ENCODE results near the gene INTU. TPM values are rescaled to one million over a fixed set of nuclear protein-coding genes. Genes with fewer than 3 reads are reported as not detected.

INTU gene
- total RNA-seq, 1 experiment from 2014 or later = not detected

DNA sequence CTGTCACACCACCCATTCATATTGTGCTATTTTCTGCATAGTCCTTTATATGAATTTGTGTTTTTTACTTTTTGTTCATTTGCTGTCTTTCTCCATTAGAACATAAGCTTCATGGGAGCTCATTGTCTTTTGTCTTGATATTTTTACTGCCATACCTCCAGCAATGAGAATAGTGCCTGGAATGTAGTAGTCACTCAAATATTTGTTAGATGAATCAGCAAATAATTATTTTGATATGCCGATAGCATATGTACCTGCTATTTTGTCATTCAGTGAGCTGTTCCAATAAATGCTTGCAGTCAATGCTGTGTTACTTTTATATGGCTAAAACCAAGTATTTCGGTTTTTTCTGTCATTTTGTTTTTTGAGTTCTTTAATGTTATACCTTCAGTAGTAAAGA is 53.9 kb downstream of the INTU start:
- Histone ChIP-seq H3K27ac (ENCODE audit: low read length) (no peak overlapping the region), H3K27me3 (ENCODE audit: low read length) (no peaks in the 10 kb centered on the region), H3K4me1 (ENCODE audit: low read length) (no peaks in the 10 kb centered on the region), H3K36me3 (ENCODE audit: insufficient read depth, low read length) (no peaks in the 10 kb centered on the region), H3K9me3 (ENCODE audit: low read length) (no peaks in the 10 kb centered on the region), H3K79me2 (ENCODE audit: low read length) (no peaks in the 10 kb centered on the region), H3K9ac (ENCODE audit: low read length) (no peak overlapping the region), H3K4me3 (ENCODE audit: low read length) (no peak overlapping the region), H3K4me2 (ENCODE audit: low read depth, low read length, poor library complexity, severe bottlenecking) (no peak overlapping the region), H4K20me1 (ENCODE audit: insufficient read depth, low read depth, low read length) (no peaks in the 10 kb centered on the region), H3K9me2 (replicated peaks; ENCODE audit: insufficient read depth, low read length) (no peaks in the 10 kb centered on the region), H2AFZ (ENCODE audit: low read length) (no peak overlapping the region)
- DNase-seq = no peak

- Histone ChIP-seq H3K4me1 (ENCODE audit: low read length) (no peaks in the 10 kb centered on the region), H3K27ac (ENCODE audit: low read length) (no peak overlapping the region), H4K20me1 (ENCODE audit: insufficient read depth, low read depth, low read length) (no peaks in the 10 kb centered on the region), H2AFZ (ENCODE audit: low read length) (no peak overlapping the region), H3K9me3 (ENCODE audit: low read length) (no peaks in the 10 kb centered on the region), H3K79me2 (ENCODE audit: low read length) (no peaks in the 10 kb centered on the region), H3K36me3 (ENCODE audit: insufficient read depth, low read length) (no peaks in the 10 kb centered on the region), H3K4me3 (ENCODE audit: low read length) (no peak overlapping the region), H3K4me2 (ENCODE audit: low read depth, low read length, poor library complexity, severe bottlenecking) (no peak overlapping the region), H3K9me2 (replicated peaks; ENCODE audit: insufficient read depth, low read length) (no peaks in the 10 kb centered on the region), H3K9ac (ENCODE audit: low read length) (no peak overlapping the region), H3K27me3 (ENCODE audit: low read length) (no peaks in the 10 kb centered on the region)
- no peak for DNase-seq
Observed at GRCh38 chr4:127687580-127687979, 54.8 kb downstream of the INTU start.

GRCh38 chr4:127698789-127699200 is 66.0 kb downstream of the INTU start:
- H4K20me1 ChIP-seq (ENCODE audit: insufficient read depth, low read depth, low read length) = no peaks in the 10 kb centered on the region
- no peak overlapping the region for H3K4me3 ChIP-seq (ENCODE audit: low read length)
- H3K27me3 ChIP-seq (ENCODE audit: low read length) = 0 out of 2 replicates have a peak, but pooled peaks cover 4% of the 10 kb centered on the region
- H3K79me2 ChIP-seq (ENCODE audit: low read length) = no peaks in the 10 kb centered on the region
- DNase-seq = no peak
- H3K4me2 ChIP-seq (ENCODE audit: low read depth, low read length, poor library complexity, severe bottlenecking) = no peak overlapping the region
- H3K27ac ChIP-seq (ENCODE audit: low read length) = no peak overlapping the region
- H3K9ac ChIP-seq (ENCODE audit: low read length) = no peak overlapping the region
- H2AFZ ChIP-seq (ENCODE audit: low read length) = no peak overlapping the region
- H3K9me2 ChIP-seq (replicated peaks; ENCODE audit: insufficient read depth, low read length) = no peaks in the 10 kb centered on the region
- H3K9me3 ChIP-seq (ENCODE audit: low read length) = peaks cover 2% of the 10 kb centered on the region; the same call in 1 of the 2 replicates
- H3K36me3 ChIP-seq (ENCODE audit: insufficient read depth, low read length) = no peaks in the 10 kb centered on the region
- no peaks in the 10 kb centered on the region for H3K4me1 ChIP-seq (ENCODE audit: low read length)

DNA sequence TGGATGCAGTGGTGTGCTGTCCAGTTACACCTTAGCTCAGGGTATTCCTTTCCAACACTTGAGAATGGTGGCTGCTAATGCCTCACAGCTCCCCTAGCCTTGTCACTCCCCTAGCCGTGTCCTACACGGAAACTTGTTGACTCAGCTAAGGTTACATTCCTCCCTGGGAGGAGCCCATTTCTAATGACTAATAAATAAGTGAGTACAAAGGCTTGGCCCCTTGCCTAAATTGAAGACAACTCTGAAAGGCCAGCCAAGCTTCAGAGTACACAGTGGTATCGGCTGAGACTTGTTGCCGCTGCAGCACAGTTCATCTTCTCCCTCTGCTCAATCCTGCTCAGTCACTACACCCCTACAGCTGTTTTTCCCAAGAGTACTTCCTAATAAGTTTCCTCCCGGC is 76.2 kb downstream of the INTU start:
- Histone ChIP-seq H3K4me2 (ENCODE audit: low read depth, low read length, poor library complexity, severe bottlenecking) (no peak overlapping the region), H2AFZ (ENCODE audit: low read length) (no peak overlapping the region)

GRCh38 chr4:127709456-127709855 is 76.7 kb downstream of the INTU start:
- H3K4me3 ChIP-seq (ENCODE audit: low read length) = no peak overlapping the region
- no peak for DNase-seq
- no peaks in the 10 kb centered on the region for H3K36me3 ChIP-seq (ENCODE audit: insufficient read depth, low read length)
- H3K9me3 ChIP-seq (ENCODE audit: low read length) = no peaks in the 10 kb centered on the region
- no peaks in the 10 kb centered on the region for H3K79me2 ChIP-seq (ENCODE audit: low read length)
- no peak overlapping the region for H3K4me2 ChIP-seq (ENCODE audit: low read depth, low read length, poor library complexity, severe bottlenecking)
- no peaks in the 10 kb centered on the region for H3K9me2 ChIP-seq (replicated peaks; ENCODE audit: insufficient read depth, low read length)
- H3K9ac ChIP-seq (ENCODE audit: low read length) = no peak overlapping the region
- no peaks in the 10 kb centered on the region for H3K27me3 ChIP-seq (ENCODE audit: low read length)
- H2AFZ ChIP-seq (ENCODE audit: low read length) = no peak overlapping the region
- H3K4me1 ChIP-seq (ENCODE audit: low read length) = no peaks in the 10 kb centered on the region
- H3K27ac ChIP-seq (ENCODE audit: low read length) = no peak overlapping the region
- no peaks in the 10 kb centered on the region for H4K20me1 ChIP-seq (ENCODE audit: insufficient read depth, low read depth, low read length)

More for the DNA sequence above, 76.2 kb downstream of the INTU start:
- Histone ChIP-seq H3K9ac (ENCODE audit: low read length) (no peak overlapping the region), H3K27ac (ENCODE audit: low read length) (no peak overlapping the region), H3K27me3 (ENCODE audit: low read length) (no peaks in the 10 kb centered on the region), H3K4me3 (ENCODE audit: low read length) (no peak overlapping the region), H3K9me3 (ENCODE audit: low read length) (no peaks in the 10 kb centered on the region), H3K9me2 (replicated peaks; ENCODE audit: insufficient read depth, low read length) (no peaks in the 10 kb centered on the region), H3K36me3 (ENCODE audit: insufficient read depth, low read length) (no peaks in the 10 kb centered on the region), H3K4me1 (ENCODE audit: low read length) (no peaks in the 10 kb centered on the region), H3K79me2 (ENCODE audit: low read length) (no peaks in the 10 kb centered on the region), H4K20me1 (ENCODE audit: insufficient read depth, low read depth, low read length) (no peaks in the 10 kb centered on the region)
- DNase-seq = no peak

DNA sequence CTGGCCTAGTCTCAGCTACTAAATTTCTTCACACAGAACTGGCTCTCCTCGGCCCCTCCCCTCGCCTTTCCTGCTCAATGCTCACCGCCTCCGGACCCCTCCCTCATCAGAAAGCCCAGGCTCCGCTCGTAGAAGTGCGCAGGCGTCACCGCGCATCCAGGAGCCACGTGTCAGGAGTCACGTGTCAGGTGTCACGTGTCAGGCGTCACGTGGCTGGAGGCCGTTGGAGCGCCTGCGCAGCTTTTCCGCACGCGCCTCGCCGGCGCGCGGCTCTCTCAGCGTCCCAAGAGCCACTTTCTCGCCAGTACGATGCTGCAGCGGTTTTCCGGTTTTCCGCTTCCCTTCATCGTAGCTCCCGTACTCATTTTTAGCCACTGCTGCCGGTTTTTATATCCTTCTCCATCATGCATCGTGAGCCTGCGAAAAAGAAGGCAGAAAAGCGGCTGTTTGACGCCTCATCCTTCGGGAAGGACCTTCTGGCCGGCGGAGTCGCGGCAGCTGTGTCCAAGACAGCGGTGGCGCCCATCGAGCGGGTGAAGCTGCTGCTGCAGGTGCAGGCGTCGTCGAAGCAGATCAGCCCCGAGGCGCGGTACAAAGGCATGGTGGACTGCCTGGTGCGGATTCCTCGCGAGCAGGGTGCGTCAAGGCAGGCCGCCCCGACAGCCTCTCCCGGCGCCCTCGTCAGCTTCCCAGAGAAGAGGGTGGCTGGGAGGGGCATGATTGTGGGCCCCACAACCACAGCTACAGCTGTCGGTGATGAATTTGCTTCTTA is 97.6 kb downstream of the INTU start, which contains the start of gene SLC25A31:
TSS of gene SLC25A31 (plus strand) at position 259 of the 772 bp plus-strand sequence. CDS start at position 405, 146 bp downstream.
- no peaks in the 10 kb centered on the region for H3K36me3 ChIP-seq (ENCODE audit: insufficient read depth, low read length)
- H3K4me2 ChIP-seq (ENCODE audit: low read depth, low read length, poor library complexity, severe bottlenecking) = no peak within 1 kb of the TSS
- no peak within 1 kb of the TSS for H3K9ac ChIP-seq (ENCODE audit: low read length)
- H3K27ac ChIP-seq (ENCODE audit: low read length) = no peak within 1 kb of the TSS
- no peaks in the 10 kb centered on the region for H3K9me2 ChIP-seq (replicated peaks; ENCODE audit: insufficient read depth, low read length)
- no peak within 1 kb of the TSS for H3K4me3 ChIP-seq (ENCODE audit: low read length)
- H3K27me3 ChIP-seq (ENCODE audit: low read length) = no peaks in the 10 kb centered on the region
- H3K79me2 ChIP-seq (ENCODE audit: low read length) = no peaks in the 10 kb centered on the region
- H4K20me1 ChIP-seq (ENCODE audit: insufficient read depth, low read depth, low read length) = no peaks in the 10 kb centered on the region
- no peak within 1 kb of the TSS for H2AFZ ChIP-seq (ENCODE audit: low read length)
- H3K4me1 ChIP-seq (ENCODE audit: low read length) = peaks cover 5% of the 10 kb centered on the region; the same call in 1 of the 2 replicates
- H3K9me3 ChIP-seq (ENCODE audit: low read length) = no peaks in the 10 kb centered on the region
- no peak for DNase-seq

- H3K27ac ChIP-seq (ENCODE audit: low read length) = no peak overlapping the region
- DNase-seq = no peak
- H3K79me2 ChIP-seq (ENCODE audit: low read length) = no peaks in the 10 kb centered on the region
- H3K9ac ChIP-seq (ENCODE audit: low read length) = no peak overlapping the region
- no peaks in the 10 kb centered on the region for H3K27me3 ChIP-seq (ENCODE audit: low read length)
- peaks cover 5% of the 10 kb centered on the region; the same call in 1 of the 2 replicates for H3K4me1 ChIP-seq (ENCODE audit: low read length)
- H3K4me3 ChIP-seq (ENCODE audit: low read length) = no peak overlapping the region
- no peaks in the 10 kb centered on the region for H4K20me1 ChIP-seq (ENCODE audit: insufficient read depth, low read depth, low read length)
- no peak overlapping the region for H2AFZ ChIP-seq (ENCODE audit: low read length)
- no peaks in the 10 kb centered on the region for H3K9me3 ChIP-seq (ENCODE audit: low read length)
- no peak overlapping the region for H3K4me2 ChIP-seq (ENCODE audit: low read depth, low read length, poor library complexity, severe bottlenecking)
- no peaks in the 10 kb centered on the region for H3K9me2 ChIP-seq (replicated peaks; ENCODE audit: insufficient read depth, low read length)
- no peaks in the 10 kb centered on the region for H3K36me3 ChIP-seq (ENCODE audit: insufficient read depth, low read length)
Observed at GRCh38 chr4:127731406-127731805, 98.6 kb downstream of the INTU start.

- Histone ChIP-seq H4K20me1 (ENCODE audit: insufficient read depth, low read depth, low read length) (no peaks in the 10 kb centered on the region), H3K9me2 (replicated peaks; ENCODE audit: insufficient read depth, low read length) (no peaks in the 10 kb centered on the region), H3K36me3 (ENCODE audit: insufficient read depth, low read length) (no peaks in the 10 kb centered on the region), H3K79me2 (ENCODE audit: low read length) (no peaks in the 10 kb centered on the region), H3K9me3 (ENCODE audit: low read length) (no peaks in the 10 kb centered on the region), H3K4me2 (ENCODE audit: low read depth, low read length, poor library complexity, severe bottlenecking) (no peak overlapping the region), H3K27me3 (ENCODE audit: low read length) (no peaks in the 10 kb centered on the region), H2AFZ (ENCODE audit: low read length) (no peak overlapping the region), H3K9ac (ENCODE audit: low read length) (no peak overlapping the region), H3K4me3 (ENCODE audit: low read length) (no peak overlapping the region), H3K27ac (ENCODE audit: low read length) (no peak overlapping the region), H3K4me1 (ENCODE audit: low read length) (peaks cover 5% of the 10 kb centered on the region; the same call in 1 of the 2 replicates)
- peak; percentile 85 for DNase-seq
Observed at GRCh38 chr4:127732623-127733328, 100.0 kb downstream of the INTU start.

Data from Karpas-422 (cell line).